Pancreas (tissue), 10 donors: ENCODE data around the gene MSRB3. TPM values are rescaled to one million over a fixed set of nuclear protein-coding genes. Genes with fewer than 3 reads are reported as not detected.

Experiments
- ATAC-seq, 4 donors: fragments of 200-7000 bp; cut with Tn5 transposase; one replicate each; pipeline versions ENCODE4 v1.8.0 to v1.9.1; 2020; ENCODE audit warnings: mild to moderate bottlenecking in 4 of 4, moderate library complexity in 4 of 4
- DNase-seq, 6 donors: peaks; one replicate each; pipeline ENCODE4 v3.0.0-alpha.2; 2020
- FAIRE-seq: peaks from 2 replicates; lab custom pipeline; 2012; peaks lifted over from hg19 to GRCh38; lab: Jason Lieb, UNC
- H3K27ac ChIP-seq, 4 donors: fragments of 200-600 bp; sonication (generic); 1 replicate in 3 of 4; 2 replicates in 1 of 4; pipeline versions ENCODE4 v1.5.0 to v1.8.0; 2020
- H3K27me3 ChIP-seq, 4 donors: fragments of 200-600 bp; one replicate each; pipeline ENCODE4 v1.8.0; 2021
- H3K36me3 ChIP-seq, 3 donors: fragments of 200-600 bp; sonication (generic) in 1 of 3; one replicate each; pipeline versions ENCODE4 v1.5.0 to v1.8.0; 2020 to 2021
- H3K4me1 ChIP-seq, 3 donors: fragments of 200-600 bp; one replicate each; pipeline ENCODE4 v1.8.0; 2021
- H3K4me3 ChIP-seq, 4 donors: fragments of 200-600 bp; sonication (generic) in 2 of 4; one replicate each; pipeline versions ENCODE4 v1.5.0 to v1.8.0; 2020 to 2021
- H3K9me3 ChIP-seq, 4 donors: fragments of 200-600 bp; one replicate each; pipeline ENCODE4 v1.8.0; 2021
- CTCF ChIP-seq, 4 donors: fragments of 200-600 bp; sonication (generic) in 3 of 4; IDR thresholded peaks; one replicate each; pipeline versions ENCODE4 v1.5.0 to v1.8.0; 2021; ENCODE audit warnings: antibody characterized with exemption in 4 of 4
- WGBS, 2 donors: extraction: QIAGEN DNeasy Blood & Tissue Kit; methylation state at CpG; one replicate each; pipeline ENCODE4 v1.1.7; 2013; 5-methylcytosine and 5-hydroxymethylcytosine counted together
- intact Hi-C, 3 donors: fragments of 100-400 bp; cut with DNase I; formaldehyde crosslinking; loops; one replicate each; pipeline versions ENCODE4 v1.11.1 to v1.14.2; 2022
- polyA plus RNA-seq, 2 donors: library from polyadenylated mRNA; stranded (reverse); fragments of 200-250 nt; gene quantifications; one replicate each; pipeline ENCODE4 v1.2.3, GENCODE V29; 2013
- total RNA-seq, 6 donors: library from RNA; stranded (reverse); fragmentation: NEBNext Ultra II Directional in 4 of 6; extraction: Animal tissue kit (Norgen Biotek cat#: 25700) in 4 of 6; gene quantifications; one replicate each; pipeline versions ENCODE4 v1.2.1 to v1.2.4, GENCODE V29; 2021 to 2023
- donor health status: healthy with polysubstance abuse.
- donor health status: DM: no; HTN: no; CAD: no; lungs with moderate emphysema.
- donor health status: DM: no; HTN: no; CAD: no.
- donor health status: control.
- donor health status: control.
- donor health status: Bipolar disorder and iron deficiency.
- donor health status: DM: yes; HTN: yes; CAD: no.
- donor health status: DM: no; HTN: no; CAD: no.
- donor health status: DM: no; HTN: no; CAD: no.
- donor health status: DM: yes; HTN: yes; CAD: no.

The MSRB3 gene
- total and polyA plus RNA-seq, 8 donors, result 3.2 to 11.8 (median 3.9) TPM

GRCh38 chr12:65419284-65420072, 141.0 kb downstream of the MSRB3 start:
- Histone ChIP-seq H3K36me3 (no peaks in the 10 kb centered on the region), H3K9me3 (no peaks in the 10 kb centered on the region), H3K27me3 (no peaks in the 10 kb centered on the region), H3K4me1 (no peaks in the 10 kb centered on the region), H3K27ac (no peak overlapping the region), H3K4me3 (no peak overlapping the region)
- TF ChIP-seq CTCF (IDR thresholded peaks at IDR 0.05), result no peak
- DNase-seq (peak in 1 of 6 donors; percentile 33), FAIRE-seq (no peak), ATAC-seq (no peak)
- intact Hi-C loops, result no loop called here
- 78 to 89% methylated on average over 12 of the region's 12 CpGs for WGBS, 2 donors

GRCh38 chr12:65420941-65421340, 142.5 kb downstream of the MSRB3 start:
- H3K27me3 ChIP-seq, result no peaks in the 10 kb centered on the region
- intact Hi-C loops, result no loop called here
- DNase-seq (no peak), FAIRE-seq (no peak), ATAC-seq (no peak)
- no peak overlapping the region for H3K4me3 ChIP-seq
- no peak overlapping the region for H3K27ac ChIP-seq
- no peaks in the 10 kb centered on the region for H3K4me1 ChIP-seq
- TF ChIP-seq CTCF (IDR thresholded peaks at IDR 0.05), result no peak
- H3K9me3 ChIP-seq, result no peaks in the 10 kb centered on the region
- no peaks in the 10 kb centered on the region for H3K36me3 ChIP-seq

GRCh38 chr12:65427646-65428045, 149.2 kb downstream of the MSRB3 start:
- no peak overlapping the region for H3K27ac ChIP-seq
- TF ChIP-seq CTCF (IDR thresholded peaks at IDR 0.05), result no peak
- no peak overlapping the region for H3K4me3 ChIP-seq
- ATAC-seq (no peak), FAIRE-seq (no peak), DNase-seq (no peak)
- intact Hi-C loops, result no loop called here
- no peaks in the 10 kb centered on the region for H3K4me1 ChIP-seq
- H3K36me3 ChIP-seq, result no peaks in the 10 kb centered on the region
- H3K27me3 ChIP-seq, result no peaks in the 10 kb centered on the region
- 59 to 89% methylated on average over 1 of the region's 1 CpG for WGBS, 2 donors
- no peaks in the 10 kb centered on the region for H3K9me3 ChIP-seq

GRCh38 chr12:65430006-65430405, 151.5 kb downstream of the MSRB3 start:
- no peaks in the 10 kb centered on the region for H3K27me3 ChIP-seq
- no peak for FAIRE-seq
- no peaks in the 10 kb centered on the region for H3K9me3 ChIP-seq
- no peak overlapping the region for H3K4me3 ChIP-seq
- ATAC-seq, result no peak
- TF ChIP-seq CTCF (IDR thresholded peaks at IDR 0.05), result no peak
- DNase-seq, result no peak
- no peaks in the 10 kb centered on the region for H3K4me1 ChIP-seq
- WGBS, 2 donors, result 46 to 67% methylated on average over 1 of the region's 1 CpG
- intact Hi-C loops, result no loop called here
- no peaks in the 10 kb centered on the region for H3K36me3 ChIP-seq
- no peak overlapping the region for H3K27ac ChIP-seq

GRCh38 chr12:65430571-65431306, 152.3 kb downstream of the MSRB3 start:
- no peak for TF ChIP-seq CTCF (IDR thresholded peaks at IDR 0.05)
- FAIRE-seq (no peak), ATAC-seq (no peak)

More at GRCh38 chr12:65430571-65431306, 152.3 kb downstream of the MSRB3 start:
- no peaks in the 10 kb centered on the region for H3K27me3 ChIP-seq
- H3K9me3 ChIP-seq, result no peaks in the 10 kb centered on the region
- intact Hi-C loops, result no loop called here
- H3K4me3 ChIP-seq, result no peak overlapping the region
- H3K27ac ChIP-seq, result no peak overlapping the region
- DNase-seq, result no peak
- no peaks in the 10 kb centered on the region for H3K36me3 ChIP-seq
- H3K4me1 ChIP-seq, result no peaks in the 10 kb centered on the region
- 67 to 69% methylated on average over 3 of the region's 3 CpGs for WGBS, 2 donors
